Activated CD4-positive, CD25-positive, alpha-beta regulatory T cell treated with anti-CD3 and anti-CD28 coated beads, Interleukin-2, amount 50 U/mL, for 24 hours (primary cell): ENCODE measurements around the gene LRRC32.

Source experiments
- ATAC-seq, 2 donors: fragments of 150-1000 bp; cut with Tn5 transposase; one replicate each; pipeline ENCODE4 v1.10.0; 2021; ENCODE audit warnings: mild to moderate bottlenecking in 1 of 2, moderate library complexity in 1 of 2

The LRRC32 gene, protein sequence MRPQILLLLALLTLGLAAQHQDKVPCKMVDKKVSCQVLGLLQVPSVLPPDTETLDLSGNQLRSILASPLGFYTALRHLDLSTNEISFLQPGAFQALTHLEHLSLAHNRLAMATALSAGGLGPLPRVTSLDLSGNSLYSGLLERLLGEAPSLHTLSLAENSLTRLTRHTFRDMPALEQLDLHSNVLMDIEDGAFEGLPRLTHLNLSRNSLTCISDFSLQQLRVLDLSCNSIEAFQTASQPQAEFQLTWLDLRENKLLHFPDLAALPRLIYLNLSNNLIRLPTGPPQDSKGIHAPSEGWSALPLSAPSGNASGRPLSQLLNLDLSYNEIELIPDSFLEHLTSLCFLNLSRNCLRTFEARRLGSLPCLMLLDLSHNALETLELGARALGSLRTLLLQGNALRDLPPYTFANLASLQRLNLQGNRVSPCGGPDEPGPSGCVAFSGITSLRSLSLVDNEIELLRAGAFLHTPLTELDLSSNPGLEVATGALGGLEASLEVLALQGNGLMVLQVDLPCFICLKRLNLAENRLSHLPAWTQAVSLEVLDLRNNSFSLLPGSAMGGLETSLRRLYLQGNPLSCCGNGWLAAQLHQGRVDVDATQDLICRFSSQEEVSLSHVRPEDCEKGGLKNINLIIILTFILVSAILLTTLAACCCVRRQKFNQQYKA

DNA sequence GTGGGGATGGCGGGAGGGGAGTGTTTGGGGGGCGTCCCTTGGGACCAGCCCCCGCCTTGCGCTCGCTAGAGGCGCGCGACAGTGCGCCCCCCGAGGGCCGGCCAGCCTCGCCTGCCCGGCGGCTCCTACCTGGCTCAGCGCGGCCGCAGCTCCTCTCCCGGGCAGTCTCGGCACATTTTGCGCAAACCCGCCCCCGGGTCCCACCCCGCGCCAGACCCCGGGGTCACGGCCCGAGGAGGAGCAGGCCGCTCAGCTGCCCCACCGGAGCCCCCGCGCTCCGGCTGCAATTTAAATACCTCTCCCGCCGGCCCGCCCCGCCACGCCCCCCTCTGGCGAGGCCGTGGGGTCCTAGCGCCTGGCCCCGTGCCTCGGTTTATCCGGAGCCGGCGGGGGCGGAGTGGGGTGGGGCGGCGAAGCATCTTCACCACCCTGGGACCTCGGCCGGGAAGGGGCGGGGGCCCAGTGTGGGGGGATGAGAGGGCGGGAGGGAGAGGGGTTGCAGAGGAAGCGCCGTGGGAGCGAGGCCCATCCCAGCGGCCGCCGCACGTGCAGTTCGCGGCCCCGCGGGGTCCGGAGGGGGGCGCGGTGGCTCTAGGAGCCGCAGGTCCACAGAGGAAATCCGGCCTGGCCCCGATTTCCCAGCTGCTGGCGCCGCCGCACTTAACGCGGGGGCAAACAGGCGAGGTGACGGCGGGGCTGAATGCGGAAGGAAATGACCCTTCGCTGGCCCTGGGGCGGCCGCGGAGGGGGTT is at the start of gene LRRC32:
Gene LRRC32 (minus strand): TSS at position 263 of the 752 bp plus-strand sequence. CDS start 4,793 bp downstream, outside the sequence.
- ATAC-seq: peak; percentile 32 to 37

DNA sequence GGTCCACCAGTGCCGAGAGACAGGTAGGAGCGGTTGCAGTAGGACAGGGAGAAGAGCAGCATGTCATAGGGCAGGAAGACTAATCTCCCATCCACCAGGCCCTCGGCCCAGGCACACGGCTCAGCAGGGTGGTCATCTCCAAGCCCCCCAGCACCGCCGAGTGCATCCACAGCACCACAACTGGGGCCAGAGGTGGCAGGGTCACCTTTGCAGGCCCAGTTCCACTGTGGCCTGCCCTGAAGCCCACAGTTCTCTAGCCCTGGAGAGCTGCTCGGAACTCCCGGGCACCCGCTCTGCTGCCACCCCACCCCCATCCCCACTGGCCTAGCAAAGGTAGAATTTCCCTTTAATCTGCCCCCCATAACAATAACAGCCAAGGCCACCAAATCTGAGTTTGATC is 49.1 kb upstream of the LRRC32 start:
- no peak for ATAC-seq

DNA sequence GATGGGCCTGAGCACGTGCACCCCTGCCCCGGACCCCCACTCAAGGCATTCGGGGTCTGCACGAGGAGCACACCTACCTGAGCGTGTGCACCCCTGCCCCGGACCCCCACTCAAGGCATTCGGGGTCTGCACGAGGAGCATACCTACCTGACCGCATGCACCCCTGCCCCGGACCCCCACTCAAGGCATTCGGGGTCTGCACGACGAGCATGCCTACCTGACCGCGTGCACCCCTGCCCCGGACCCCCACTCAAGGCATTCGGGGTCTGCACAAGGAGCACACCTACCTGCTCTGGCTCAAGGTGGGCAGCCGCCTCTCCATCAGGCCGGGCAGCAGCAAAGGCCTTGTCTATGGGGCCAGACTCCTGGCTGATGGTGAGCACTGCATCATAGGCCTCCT is 48.7 kb upstream of the LRRC32 start:
- ATAC-seq: no peak

DNA sequence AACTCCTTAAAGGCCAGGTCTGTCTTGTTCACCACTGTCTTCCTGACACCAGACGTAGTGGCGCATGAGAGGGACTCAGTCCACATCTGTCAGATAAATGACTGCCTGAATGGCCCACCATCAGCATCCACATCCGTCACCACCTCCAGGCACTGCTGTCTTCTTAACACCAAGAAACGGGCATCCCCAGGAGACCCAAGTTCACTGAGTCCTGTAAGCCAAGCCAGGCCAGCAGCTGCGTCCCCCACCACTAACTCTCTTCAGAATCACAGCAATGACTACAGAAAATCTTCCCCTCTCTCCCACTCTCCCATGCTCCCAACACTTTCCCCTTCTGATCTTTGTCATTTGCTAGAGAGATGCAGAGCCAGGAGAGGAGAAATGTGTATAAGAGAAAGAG is 47.3 kb upstream of the LRRC32 start:
- ATAC-seq: no peak

DNA sequence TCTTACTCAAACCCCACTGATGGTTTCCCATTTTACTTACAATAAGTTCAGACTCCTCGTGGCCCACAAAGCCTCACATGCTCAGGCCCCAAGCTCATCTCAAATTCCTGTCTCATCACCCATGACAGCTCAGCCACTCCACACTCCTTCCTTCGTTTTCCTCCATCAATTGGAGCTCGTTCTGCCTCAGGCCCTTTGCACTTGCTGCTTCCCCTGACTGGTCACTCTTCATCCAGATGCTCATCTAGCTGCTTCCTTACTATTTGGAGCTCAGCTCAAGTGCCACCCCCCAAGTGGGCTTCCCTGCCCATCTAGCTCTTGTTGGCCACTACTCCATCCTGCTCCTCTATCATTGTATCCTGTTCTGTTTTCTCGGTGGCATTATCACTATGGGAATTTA is 46.8 kb upstream of the LRRC32 start:
- no peak for ATAC-seq

DNA sequence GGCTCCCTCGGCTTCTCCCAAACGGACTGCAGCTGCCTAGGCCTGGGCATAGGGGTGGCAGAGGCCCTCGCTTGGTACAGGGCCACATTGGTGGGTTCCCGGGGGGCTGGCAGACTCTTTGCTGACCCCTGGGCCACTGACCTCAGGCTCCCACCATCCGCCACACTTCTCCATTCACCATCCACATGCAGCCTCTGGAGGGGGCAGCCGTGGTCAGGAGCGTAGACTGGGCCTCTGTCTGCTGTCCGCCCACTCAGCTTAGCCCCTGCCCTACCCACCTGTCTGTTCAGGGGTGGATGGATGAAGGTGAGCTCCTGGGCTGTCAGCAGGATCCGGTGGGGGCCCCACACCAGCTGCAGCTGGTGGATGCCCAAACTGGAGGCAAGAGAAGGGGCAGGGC is 45.7 kb upstream of the LRRC32 start:
- no peak for ATAC-seq

DNA sequence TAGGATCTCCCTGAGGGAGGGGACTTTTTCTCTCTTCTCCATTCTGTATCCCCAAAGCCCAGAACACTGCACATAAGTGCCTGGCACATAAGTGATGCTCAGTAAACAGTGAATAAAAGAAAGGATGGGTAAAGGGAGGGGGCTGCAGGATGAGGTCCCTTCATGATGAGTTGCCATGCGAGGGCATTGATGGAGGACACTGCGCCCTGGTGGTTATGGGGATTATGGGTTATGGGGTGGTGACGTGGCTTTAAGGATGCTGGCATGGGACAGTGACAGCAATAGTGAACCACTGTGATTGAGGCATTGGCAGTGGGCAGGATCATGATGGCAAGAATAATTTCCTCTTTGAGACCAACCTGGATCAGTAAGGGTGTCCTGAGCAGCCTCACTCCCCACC is 43.9 kb upstream of the LRRC32 start:
- no peak for ATAC-seq

DNA sequence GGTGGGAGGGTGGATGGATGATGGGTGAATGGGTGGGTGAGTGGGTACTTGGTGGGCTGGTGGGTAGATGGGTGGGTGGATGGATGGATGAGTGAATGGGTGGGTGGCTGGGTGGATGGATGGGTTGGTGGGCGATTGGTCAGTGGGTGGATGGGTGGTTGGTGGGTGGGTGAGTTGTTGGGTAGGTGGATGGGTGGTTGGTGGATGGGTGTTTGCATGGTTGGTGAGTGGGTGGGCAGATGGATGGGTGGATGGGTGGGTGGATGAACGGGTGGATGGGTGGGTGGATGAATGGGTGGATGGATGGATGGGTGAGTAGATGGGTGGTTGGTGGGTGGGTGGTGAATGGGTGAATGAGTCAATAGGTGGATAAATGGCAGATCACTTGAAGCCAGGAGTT is 43.0 kb upstream of the LRRC32 start:
- no peak for ATAC-seq

DNA sequence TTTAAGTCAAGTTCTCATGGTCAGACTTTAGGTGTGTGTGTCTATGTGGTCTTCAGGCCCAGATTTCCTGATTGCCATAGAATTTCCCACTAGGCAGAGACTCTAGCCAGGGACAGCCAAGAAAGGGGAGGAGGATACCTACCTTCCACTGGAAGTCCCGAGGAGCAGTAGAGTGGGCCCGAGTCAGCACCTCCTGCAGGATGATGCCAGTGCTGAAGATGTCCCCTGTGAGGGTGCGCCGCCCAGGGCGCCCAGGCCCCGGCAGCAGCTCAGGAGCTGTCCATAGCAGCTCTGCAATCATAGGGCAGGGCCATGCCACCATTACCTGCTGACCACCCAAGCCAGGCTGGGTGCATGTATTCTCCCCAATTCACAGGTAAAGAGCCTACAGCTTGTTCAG is 41.6 kb upstream of the LRRC32 start:
- no peak for ATAC-seq

DNA sequence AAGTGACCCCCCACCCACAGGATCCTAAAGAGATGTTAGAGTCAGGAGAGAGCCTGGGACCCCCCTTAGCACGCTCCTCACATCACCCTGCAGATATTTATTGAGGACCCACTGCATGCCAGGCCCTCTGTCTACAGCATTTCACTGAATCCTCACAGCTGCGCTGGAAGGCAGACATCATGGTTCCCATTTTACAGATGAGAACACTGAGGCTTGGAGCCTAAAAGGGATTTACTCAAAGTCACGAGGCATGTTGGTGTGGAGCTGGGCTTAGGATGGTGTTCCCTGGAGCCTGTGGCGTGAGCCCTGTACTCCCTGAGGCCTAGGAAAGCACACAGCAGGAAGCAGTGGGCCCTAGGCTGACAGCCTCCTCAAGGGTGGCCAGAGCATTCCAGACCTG is 39.2 kb upstream of the LRRC32 start:
- ATAC-seq: no peak

DNA sequence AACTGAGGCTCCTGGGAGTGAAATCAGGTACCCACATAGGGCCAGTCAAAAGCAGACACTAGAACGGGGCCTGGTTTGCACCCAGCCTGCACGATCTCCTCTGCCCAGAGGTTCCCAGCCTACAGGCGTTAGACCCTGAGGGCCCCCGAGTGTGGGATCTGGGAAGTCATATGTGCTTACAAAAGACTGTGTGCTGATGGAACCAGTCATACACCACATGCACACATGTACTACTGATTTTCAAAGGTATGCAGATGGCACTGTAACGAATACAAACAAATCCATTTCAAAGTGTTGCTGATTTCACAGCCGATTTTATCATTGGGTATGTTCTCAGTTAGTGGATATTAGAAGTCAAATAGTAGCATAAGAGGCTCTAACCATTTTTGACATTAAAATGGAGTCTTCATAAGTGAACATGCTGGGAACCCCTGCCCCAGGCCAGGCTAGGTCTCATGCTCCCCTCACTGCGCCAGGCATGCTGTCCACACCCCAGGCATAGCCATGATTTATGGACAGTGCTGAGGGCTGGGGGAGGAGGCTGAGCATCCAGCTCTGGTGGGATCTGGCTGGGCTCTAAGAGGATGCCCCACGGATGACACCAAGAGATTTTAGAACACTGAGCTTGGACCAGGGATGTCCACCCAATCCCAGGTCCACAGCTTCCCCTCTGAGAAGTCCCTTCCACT is 38.6 kb upstream of the LRRC32 start:
- no peak for ATAC-seq

DNA sequence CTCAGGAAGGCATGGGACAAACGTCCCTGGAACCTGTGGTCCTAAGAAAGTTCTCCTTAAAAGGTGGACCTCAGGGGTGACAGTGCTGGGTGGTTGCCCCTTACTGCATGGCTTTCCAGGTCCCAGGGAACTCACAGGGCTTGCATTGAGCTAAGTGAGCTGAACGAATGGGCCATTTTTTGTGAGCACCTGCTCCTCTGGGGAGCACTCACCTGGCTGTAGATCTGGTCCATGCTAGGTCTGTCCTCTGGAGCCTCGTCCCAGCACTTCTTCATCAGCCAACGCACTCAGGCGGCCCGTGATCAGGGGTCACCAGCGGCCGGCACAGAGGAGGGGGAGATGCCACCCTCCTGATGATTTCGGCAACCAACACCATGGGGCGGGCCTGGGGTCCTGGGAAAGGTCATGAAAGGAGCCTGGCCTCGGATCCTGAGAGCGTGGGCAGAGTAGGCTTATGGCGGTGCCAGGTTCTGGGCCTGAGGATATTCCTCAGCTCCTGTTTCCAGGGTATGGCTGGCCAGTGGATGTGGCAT is 36.8 kb upstream of the LRRC32 start:
- no peak for ATAC-seq

DNA sequence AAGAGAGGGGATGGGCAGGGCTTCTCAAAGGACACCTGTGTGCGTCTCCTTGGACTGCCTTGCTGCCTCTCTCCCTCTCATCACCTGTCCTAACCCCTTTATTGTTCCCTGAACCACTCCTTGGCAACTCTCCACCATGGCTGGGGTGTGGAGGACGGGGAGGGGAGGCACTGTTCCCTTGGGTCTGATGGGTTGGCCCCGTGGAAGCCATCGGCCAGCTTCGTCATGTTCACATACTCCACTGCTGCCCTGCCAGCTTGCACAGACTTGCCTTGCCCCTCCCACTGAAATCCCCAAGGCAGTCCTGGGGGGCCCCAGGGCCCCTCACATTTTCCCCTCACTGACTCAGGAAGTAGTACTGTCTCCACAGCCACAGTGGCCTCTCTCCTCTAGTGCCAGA is 36.1 kb upstream of the LRRC32 start:
- ATAC-seq: no peak

DNA sequence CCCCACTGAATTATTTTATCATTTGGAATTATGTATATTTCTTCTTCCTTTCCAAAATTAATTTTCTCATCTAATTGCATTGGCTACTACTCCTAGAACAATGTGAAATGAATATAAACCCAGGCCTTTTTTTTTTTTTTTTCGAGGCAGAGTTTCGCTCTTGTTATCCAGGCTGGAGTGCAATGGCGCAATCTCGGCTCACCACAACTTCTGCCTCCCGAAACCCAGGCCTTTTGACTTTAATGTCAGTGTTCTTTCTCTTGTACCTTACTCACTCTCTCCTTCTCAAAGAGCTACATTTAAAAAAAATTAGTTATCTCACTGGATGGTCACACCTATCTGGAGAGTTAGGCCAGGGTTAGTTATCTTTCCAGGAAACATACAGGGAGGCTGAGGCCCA is 35.3 kb upstream of the LRRC32 start:
- no peak for ATAC-seq

DNA sequence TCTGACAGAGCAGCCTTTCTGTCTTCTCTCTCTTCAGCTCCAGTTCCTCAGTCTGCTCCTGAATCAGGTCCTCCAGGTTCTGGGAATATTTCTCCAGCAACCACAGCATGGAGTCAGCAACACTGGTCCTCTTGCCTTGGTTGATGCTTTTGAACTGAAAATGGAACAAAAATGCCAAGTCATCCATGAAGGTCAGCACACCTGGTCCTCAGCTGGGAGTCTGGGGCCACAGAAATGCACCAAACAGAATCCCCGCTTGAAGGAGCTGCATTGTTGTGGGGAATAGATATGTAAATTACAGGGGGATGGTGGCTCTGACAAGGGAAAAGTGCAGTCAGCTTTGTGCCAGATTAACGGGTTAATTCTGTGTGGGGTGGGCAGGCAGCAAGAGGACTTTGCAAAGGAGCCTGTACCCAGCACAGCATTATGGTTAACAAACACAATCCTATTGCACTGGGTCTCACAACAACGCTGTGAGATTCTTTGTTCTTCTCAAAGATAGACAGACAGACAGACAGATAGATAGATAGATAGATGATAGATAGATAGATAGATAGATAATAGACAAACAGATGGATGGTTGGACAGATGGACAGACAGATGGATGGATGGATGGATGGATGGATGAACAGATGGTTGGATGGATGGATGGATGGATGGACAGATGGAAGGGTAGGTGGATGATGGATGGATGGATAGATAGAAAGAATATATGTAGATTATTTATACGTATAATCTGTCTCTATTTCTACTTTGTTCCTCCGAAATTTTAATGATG is 33.8 kb upstream of the LRRC32 start:
- ATAC-seq: no peak

DNA sequence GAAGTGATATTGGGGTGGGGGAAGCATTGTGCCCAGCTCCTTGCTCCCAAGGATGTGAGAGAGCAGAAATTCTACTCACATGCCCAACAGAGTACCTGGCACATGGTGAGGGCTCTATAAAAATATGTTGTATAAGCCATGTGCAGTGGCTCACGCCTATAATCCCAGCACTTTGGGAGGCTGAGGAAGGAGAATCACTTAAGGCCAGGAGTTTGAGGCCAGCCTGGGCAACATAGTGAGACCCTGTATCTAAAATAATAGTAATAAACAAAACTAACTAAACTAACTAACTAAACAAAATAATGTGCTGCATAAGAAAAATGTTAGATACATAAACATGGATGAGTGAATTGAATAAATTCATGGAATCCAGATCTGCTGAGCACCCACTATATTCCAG is 33.2 kb upstream of the LRRC32 start:
- no peak for ATAC-seq

DNA sequence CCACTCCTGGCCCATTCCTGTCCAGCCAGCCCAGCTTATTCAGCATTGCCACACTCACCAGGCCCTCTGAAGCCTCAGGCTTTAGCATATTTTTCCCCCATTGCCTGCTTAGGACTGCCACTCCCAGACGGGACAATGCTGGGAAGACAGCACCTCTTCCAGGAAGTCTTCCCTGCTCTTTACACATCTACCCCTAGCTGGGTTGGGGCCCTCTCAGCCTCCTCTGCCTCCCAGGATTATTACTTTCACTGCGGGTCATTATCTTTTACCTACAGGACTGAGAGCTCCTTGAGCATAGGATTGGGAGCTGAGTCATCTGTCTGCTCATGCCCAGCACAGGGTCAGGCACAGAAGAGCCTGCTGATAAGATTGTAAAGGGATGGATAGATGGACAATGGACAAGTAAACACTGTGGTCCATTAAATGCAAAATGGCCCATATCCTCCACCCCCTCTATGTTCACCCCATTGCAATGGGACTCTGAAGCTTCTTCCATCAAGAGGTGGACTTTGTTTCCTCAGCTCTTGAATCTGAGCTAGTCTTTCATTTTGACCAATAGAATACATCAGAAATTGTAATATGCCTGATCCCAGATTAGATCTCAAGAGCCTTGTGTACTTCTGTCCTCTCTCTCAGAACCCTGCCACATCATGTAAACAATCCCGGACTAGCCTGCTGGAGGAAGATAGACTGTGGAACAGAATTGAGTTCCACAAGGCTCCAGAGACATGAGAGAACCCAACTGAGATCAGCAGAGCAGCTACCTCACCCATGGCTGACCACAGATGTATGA is 32.0 kb upstream of the LRRC32 start:
- ATAC-seq: no peak

DNA sequence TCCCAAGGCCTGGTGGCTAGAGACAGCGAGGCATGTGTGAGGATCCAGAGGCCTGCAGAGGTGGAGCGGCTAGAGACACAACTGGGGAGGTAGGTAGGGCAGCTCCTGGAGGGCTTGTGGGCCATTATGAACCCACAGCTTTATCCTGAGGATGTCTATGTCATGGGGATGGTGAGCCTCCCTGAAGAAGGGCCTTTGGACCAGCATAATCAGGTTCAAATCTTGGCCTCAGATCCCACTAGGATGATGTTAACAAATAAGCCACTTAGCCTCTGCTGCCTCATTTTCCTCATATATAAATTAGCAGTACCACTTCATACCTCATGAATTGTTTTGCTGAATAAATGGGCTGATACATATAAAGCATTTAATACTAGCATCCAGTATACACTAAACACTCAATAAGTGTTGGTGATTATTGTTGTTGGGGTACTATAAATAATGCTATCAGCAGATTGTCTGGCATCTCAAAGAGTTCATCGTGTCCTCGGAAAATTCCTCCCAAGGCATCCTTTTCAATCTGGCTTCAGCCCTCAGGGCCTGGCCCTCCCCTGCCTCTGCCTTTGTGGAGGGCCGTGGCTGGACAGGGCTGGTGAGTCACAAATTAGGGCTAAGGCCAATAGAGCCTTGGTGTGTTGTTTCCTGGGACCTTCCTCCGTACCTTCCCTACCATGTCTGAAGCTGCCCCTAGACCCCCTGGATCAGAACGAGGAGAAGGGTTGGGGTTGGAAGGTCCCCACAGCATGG is 30.9 kb upstream of the LRRC32 start:
- ATAC-seq: no peak

DNA sequence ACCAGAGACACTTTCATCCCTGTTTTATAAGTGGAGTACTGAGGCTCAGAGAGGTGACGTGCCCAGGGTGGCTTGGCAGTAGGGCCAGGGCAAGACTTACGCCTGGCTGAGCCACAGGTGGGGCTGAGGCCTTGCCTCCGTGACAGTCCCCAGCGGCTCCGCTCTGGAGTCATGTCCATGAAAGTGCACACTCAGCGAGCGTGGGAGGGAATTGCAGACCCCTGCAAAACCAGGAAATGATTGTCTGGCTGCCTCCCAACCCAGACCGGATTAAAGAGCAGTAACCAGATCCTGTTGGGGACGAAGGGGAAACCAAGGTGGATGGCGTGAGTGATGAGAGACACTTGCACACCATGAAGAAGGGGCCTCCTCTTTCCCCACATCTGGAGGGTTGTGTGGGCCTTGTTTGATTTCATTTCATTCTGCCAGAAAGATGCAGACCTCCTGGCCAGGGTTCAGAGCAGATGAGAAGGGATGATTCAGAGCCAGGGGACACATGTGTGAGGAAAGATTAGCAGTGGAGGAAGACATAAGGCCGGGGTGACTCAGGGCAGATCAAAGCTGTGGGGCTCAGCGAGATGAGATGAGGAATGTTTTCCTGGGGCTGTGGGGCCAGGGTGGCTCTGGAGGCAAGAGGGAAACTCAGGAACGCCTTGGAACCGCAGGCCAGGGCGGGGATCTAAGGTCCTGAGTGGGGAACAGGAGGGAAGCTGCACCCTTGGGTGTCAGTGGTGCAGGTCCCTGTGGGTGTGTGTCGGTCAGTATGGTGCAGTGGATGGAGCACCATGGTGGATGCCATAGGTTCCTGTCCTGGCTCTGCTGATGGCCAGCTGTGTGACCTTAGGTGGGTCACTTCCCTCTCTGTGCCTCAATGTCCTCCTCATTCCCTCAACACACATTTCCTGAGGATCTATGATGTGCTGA is 29.9 kb upstream of the LRRC32 start:
- ATAC-seq: no peak
